HG03039 (cell line): ENCODE measurements around the gene CFAP100.

Experiments
- ATAC-seq: cut with Tn5 transposase; IDR thresholded peaks from one replicate; pipeline ENCODE4 v1.9.1; 2021; ENCODE audit warnings: mild to moderate bottlenecking, moderate library complexity; ENCODE audit not compliant: unreplicated experiment

Gene CFAP100

DNA sequence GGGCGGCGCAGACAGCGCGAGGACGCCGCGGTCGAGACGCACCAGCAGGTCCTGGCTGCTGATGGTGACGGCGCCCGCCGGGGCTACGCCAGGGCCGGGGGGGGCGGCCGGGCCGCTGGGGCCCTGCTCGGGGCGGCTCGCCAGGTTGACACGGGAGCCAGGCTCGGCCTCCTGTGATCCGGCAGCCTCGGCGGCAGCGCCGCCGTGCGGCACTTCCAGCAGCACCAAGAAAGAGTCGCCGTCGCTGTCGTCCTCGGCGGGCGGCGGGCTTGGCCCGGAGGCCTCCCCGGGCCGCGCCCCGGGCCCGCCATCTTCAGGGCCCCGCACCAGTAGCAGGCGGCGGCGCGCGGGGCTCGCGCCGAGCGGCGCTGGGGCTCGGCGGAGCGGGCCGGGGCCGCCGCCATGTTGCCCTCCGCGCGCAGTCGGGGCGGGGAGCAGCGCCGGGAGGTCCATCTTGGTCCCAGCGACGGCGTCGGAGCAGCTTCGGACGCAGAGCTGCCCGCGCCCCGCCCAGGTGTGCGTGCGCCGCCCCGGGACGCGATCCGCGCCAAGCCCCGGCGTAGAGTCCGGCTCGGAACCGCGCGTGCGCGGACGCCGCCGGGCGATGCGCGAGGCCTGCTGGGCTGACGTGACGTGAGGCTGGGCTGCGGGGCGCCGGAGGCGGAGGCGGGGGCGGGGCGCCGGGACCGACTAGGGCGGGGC, 80.9 kb downstream of the CFAP100 start, which contains the start of gene ZXDC:
Gene ZXDC (minus strand): TSS at position 479 of the 702 bp plus-strand sequence. CDS start 26 bp downstream, at position 453.
- ATAC-seq: peak; percentile 76

DNA sequence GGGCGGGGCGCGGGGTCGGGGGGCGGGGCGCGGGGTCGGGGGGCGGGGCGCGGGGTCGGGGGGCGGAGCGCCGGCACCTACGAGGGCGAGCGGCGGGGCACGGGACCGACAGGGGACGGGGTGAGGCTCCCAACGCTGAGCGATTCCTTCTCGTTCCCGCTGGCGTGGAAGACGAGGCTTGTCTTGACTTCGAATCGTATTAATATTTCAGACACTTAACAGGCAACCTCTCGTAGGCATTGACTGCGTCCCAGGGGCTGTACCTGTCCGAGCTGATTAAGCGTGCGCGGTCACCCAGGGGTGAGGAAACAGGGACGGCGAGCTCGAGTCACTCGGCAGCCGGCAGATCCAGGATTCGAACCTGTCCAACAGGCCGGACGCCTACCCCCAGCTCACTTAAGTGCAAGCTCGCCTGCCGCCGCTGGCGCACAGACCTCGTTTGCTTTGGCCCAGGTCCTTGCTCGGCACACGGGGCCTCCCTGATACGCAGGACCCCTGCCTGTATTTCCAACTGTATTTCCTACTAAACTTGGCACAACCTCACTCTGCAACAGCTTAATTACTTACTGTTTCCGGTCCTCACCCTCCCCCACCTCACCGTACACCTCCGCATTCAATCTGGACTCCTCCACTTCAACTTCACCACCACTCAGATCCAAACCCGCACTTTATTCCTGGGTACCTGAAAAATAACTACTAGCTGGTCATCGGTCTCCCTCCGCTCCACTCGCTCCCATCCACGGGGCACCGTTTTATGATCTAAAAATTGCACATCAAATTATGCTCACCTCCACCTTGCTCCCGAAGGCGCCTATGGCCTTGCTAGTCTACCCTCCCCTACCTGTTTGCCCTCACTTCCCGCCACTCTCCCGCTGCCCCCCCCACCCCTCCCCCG, 81.7 kb downstream of the CFAP100 start:
- peak; percentile 14 for ATAC-seq

DNA sequence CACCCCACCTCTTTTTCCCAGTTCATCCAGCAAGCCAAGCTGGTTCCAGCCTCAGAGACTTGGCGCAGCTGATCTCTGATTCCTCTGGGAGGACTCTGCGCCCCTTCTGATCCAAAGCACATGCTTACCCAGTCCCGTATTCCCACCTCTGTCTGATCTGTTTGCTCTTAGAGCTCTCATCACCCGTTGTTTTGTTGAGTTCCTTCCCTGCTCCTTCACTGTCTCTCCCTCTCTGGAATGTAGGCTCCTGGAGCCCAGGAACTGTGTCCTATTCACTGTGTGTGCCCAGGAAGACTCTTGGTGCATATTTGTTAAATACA, 82.3 kb downstream of the CFAP100 start:
- no peak for ATAC-seq

DNA sequence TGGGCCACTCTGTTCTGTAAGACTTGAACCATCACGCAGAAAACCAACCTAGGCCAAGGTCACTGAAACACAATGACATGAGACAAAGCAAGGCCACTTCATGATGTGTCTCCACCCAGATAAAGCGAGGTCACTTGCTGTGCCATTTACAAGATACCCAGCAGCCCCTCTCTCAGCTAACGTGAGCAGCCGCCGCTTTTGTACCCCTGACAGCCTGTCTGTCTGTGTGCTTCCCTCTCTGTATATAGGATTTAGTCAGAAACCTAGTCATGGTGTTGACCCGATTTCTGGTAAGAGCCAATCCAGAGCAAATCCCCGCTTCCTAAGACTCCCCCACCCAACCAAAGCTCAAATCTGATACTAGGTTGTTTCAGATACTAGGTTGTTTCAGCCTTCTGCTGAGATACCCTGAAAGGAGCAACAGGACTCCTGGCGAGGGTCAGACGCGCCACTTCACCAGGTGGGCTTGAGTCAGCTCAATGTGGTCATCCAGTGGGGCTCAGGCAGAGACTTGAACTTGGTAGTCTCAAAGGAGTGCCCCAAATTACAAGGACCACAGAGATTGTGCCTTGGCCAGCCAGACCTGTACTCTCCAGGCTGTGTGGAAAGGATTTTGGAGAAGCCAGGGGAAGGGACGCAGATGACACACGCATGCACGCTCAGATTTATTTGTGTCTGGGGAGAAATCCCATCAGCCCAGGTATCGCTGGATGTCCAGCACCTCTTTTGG, 84.0 kb downstream of the CFAP100 start:
- ATAC-seq: no peak

DNA sequence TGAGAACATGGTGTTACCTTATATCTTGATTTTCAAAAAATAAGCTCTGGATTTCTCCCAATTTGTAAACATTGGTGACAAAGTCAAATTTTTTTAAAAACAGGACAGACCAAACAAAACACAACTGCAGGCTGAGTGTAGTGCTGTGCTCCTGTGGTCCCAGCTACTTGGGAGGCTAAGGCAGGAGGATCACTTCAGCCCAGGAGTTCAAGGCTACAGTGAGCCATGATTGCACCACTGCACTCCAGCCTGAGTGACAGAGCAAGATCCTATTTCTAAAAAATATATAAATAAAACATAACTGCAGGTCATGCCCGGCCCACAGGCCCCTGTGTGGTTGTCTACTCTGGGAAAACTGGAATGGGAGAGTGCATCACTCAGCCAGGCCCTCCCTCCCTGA, 84.9 kb downstream of the CFAP100 start:
- ATAC-seq: no peak

DNA sequence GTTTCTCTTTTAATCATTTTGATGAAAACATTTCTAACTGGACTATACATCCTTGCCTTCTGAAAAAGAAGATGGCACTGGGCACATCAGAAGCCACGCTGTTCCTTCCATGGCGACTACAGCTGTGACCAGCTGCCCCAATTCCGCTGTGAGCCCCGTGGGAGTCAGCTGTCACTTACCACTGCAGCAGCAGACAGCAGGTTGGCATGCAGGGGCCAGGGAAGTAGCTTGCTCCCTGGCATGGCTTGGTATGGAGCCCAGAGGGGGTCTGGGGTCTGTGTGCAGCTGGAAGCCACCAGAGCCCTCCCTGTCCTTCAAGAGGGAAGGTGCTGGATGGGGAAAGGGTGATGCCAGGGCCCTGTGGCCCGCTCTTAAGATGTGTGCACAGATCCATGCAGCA, 85.5 kb downstream of the CFAP100 start:
- no peak for ATAC-seq

DNA sequence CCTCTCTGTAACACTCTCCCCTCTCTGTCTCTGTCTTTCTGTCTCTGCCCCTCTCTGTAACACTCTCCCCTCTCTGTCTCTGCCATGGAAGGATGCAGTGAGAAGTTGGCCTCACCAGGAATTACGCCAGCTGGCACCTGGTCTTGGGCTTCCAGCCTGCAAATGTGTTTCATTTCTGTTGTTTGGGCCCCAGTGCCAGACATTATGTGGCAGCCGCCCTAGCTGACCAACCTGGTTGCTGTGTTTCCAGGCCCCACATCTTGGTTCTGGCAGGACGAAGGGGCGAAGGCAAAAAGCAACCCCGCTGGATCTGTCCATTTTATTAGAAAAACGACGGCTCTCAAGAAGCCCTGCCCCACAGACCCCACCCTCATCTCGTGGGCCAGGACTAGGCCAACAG, 86.2 kb downstream of the CFAP100 start:
- no peak for ATAC-seq

DNA sequence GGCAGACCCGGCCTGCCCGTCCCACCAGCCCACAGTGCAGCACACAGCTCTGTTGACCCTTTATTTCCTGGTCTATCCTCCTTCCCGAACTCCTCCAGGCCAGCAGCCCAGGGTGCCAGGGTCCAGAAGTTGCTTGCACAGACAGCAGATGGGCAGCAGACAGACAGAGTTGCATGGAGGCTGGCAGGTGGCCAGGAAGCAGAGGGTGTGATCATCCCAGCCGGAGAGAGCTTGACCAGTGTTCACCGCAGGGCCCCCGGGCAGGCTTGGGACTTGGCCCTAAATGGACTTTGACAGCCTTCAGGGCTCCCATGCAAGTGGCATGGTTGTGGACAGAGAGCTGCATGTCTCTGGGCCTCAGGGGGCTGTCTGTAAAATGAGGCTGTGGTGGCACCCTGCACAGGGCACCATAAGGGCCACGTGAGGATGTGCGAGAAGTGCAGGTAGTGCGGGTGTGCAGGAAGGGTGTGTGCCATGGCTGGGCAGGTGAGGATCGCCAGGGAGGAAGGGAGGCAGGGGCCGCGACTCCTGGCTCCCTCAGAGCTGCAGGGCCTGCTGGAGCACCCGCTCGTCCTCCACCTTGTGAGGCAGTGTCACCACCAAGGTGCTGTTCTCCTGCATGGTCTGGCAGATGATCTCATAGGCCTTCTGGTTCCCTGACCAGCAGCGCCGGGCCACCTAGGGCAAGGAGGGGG, 87.2 kb downstream of the CFAP100 start:
- ATAC-seq: no peak

DNA sequence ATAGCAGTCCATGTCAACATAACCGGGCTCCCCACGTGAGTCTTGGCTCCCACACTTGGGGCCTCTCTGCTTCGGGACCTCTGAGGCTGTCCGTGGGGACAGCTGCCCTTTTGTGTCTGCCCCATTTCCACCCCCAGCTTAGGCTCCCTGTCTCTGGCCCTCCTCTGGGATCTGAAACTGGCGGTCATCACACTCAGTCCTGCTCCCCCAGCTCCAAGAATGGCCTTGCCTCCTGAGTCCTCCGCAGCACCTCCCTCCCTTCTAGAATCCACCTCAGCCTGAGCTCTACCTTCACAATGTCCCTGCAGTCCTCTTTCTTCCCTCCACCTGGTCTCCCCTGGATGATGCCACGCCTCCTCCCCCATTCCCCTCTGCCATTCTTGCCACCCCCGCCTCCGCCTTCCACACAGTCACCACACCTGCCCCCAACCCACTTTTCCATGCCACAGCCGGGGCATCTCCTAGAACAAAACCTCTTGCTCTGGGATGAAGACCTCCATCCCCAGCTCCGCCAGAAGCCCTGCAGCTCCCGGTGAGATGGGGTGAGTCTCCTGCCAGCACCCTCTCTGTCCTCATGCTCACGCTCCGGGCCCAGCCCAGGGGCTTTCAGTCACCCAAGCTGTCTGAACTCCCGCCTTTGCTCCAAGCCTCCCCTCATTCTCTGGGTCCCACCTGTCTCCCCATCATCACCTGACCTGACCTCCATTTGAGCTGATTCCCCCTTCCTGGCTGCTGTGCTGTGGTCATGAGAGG, 88.0 kb downstream of the CFAP100 start:
- no peak for ATAC-seq

DNA sequence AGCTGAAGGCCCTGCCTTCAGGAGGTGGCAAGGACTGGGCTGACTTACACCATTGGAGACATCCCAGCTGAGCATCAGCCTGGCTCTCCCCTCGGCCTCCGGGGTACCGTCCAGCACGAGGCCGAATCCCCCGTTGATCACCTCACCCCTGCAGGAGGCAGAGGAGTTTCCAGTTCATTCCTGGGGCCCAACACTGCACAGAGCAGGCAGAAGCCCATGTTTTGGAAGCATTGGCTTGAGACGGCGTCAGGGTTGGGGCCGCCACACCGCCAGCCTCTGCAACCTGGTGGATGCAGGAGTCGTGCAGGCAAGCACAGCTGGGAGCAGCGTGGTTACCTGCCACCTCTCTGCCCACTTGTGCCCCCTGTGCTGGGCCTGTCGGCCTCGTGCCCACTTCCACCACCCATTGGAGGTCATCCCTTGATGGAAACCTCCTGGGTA, 88.6 kb downstream of the CFAP100 start:
- ATAC-seq: no peak

DNA sequence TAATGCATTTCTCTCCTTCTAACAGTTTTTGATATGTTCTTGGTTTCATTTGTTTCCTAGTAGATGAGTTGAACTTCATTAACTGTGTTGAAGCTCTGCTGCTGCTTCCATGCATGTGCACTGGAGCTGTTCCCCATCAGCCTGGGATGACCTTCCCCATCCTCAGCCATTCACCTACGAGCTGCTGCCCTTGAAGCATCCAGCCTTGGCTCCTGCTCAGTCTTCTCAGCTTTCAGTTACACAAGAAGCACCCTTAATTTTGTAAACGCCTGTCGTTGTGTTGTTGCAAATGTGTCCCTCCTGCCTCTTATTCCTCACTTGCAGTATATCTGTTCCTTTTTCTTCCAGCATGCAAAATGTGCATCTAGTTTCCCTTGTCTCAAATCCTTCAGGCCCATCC, 89.4 kb downstream of the CFAP100 start:
- ATAC-seq: no peak

DNA sequence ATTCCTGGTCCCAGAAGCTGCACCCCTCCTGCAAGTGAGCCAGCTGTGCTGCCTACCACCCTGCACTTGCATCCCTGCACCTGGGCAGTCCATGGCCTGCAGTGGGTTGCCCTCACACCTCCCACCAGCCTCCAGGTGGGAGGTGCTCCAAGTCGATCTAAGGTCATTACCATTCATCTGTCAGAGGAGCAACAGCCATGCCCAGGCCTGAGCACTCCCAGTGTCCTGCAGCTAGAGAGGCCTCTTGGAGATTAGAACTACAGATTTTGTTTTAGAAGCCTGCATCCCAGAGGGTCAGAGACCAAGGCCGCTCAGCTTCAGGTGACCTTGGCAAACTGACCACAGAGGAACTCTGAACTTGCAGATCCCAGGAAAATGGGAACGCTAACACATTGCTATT, 90.0 kb downstream of the CFAP100 start:
- ATAC-seq: no peak

DNA sequence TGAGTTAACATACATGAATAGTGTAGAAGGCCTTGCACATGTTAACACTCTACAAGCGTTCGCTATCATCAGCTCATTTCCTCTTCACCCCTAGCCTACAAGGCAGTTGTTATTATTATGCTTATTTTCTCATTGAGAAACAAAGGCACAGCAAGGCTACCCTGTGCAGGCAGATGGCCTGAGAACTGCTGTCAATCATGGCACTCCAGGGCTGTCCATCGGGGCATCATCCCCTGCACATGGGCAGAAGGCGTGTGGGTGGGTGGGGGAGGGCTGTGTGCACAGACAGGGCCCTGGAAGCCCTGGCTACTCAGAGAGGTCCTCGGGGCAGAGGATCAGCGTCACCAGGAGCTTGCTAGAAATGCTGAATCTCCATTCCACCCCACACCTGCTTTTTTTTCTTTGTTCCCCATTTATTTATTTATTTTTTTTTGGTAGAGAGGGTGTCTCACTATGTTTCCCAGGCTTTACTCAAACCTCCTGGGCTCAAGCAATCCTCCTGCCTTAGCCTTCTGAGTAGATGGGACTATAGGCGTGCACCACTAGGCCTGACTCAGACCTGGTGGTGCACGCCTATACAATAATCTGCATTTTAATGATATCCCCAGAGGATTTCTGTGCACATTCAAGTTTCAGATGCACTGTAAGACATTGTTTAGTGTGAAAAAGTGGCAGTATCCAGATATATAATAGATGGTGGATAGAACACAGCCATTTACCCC, 90.6 kb downstream of the CFAP100 start:
- no peak for ATAC-seq

DNA sequence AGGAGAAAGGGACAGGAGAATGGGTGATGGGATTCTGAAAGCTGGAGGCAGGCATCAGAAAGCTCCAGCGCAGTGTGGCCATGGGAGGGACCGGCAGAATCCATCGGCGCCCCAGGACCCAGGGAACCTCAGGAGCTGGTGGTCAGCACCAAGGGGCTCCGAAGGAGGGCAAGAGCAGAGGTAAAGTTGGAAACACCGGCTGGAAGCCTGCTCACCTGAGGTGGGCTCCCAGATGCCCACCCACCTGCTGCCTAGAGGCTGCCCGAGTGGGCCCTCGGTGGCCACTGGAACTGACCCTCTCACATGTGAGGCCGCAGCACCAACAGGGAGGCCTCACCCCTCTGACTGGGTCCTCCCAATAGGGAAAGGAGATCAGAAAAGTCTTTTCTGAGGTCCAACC, 91.2 kb downstream of the CFAP100 start:
- no peak for ATAC-seq
